ENCODE results near the gene GRIK4. TPM values are rescaled to one million over a fixed set of nuclear protein-coding genes. Genes with fewer than 3 reads are reported as not detected.

GRIK4 gene
- total and polyA plus RNA-seq, 11 donors: 0.04 to 0.45 (median 0.12) TPM; not detected in 6

DNA sequence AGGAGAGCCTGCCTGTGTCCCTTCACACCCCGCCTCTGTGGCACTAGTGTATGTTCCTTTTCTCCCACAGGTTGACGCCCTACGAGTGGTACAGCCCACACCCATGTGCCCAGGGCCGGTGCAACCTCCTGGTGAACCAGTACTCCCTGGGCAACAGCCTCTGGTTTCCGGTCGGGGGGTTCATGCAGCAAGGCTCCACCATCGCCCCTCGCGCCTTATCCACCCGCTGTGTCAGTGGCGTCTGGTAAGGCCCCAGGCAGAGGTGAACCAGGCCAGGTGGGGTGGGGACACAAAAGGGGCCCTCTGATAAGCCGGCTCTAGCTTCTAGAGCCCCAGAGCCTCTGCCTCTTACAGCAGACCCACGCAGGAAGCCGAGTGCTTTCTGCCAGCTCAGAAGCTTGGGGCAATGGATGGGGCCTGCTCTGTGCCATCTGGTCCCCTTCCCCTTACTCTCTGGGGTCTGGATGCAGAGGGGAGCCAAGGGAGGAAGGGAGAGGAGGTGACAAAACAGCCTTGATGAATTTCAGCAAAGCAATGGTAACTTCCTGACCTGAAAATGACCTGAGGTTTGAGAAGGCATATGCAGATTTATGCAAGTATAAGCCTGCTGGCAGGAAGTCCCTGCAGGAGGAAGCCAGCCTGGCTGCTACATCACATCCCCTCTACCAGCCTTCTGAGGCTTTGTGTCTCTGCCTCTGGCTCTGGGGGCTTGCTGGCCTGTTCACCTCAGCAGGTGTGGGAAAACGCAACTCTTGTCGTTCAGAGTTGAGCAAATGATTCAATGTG lies 445.4 kb downstream of the GRIK4 start:
- TF ChIP-seq POLR2A (IDR thresholded peaks at IDR 0.05): no peak
- TF ChIP-seq, protein P1, sequence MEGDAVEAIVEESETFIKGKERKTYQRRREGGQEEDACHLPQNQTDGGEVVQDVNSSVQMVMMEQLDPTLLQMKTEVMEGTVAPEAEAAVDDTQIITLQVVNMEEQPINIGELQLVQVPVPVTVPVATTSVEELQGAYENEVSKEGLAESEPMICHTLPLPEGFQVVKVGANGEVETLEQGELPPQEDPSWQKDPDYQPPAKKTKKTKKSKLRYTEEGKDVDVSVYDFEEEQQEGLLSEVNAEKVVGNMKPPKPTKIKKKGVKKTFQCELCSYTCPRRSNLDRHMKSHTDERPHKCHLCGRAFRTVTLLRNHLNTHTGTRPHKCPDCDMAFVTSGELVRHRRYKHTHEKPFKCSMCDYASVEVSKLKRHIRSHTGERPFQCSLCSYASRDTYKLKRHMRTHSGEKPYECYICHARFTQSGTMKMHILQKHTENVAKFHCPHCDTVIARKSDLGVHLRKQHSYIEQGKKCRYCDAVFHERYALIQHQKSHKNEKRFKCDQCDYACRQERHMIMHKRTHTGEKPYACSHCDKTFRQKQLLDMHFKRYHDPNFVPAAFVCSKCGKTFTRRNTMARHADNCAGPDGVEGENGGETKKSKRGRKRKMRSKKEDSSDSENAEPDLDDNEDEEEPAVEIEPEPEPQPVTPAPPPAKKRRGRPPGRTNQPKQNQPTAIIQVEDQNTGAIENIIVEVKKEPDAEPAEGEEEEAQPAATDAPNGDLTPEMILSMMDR (IDR thresholded peaks at IDR 0.05): no peak
- Histone ChIP-seq H3K4me3 (no peak overlapping the region), H3K9me3 (no peaks in the 10 kb centered on the region), H3K4me1 (peaks cover 0 to 12% (median 3%) of the 10 kb centered on the region in 12 donors), H3K27me3 (peaks cover 0 to 3% (median 0%) of the 10 kb centered on the region in 9 donors), H3K36me3 (no peaks in the 10 kb centered on the region), H3K27ac (no peak overlapping the region)
- WGBS, 4 donors: 85 to 89% (median 86%) methylated on average over 16 of the region's 16 CpGs
- ATAC-seq: no peak
- intact Hi-C loops (cut with DNase I): loop anchor here in 8 of 10 donors (10.0 kb wide), 3 partner anchors 158 to 272 kb away; no protein-coding TSS in a partner anchor
- no peak for DNase-seq

DNA sequence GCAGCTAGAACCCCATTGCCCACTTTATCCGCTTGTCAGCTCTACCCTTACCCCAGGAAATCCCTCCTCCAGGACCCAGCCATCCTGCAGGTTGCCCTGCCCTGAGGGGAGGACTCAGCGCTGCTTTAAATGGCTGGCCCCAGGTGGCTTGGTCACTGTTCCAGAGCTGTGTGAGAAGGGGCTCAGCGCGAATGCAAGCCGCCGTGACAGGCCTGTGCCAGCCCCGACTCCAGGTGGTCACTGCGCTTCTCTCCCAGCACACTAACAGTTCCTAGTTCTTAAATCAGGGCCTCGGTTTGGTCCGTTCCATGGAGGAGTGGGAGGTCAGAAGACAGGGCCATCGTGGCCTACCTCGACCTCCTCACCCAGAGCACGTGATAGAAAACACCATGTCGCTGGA lies 446.6 kb downstream of the GRIK4 start:
- Histone ChIP-seq H3K36me3 (no peaks in the 10 kb centered on the region), H3K4me1 (peaks cover 0 to 2% (median 0%) of the 10 kb centered on the region in 12 donors), H3K9me3 (no peaks in the 10 kb centered on the region), H3K27ac (no peak overlapping the region), H3K27me3 (peaks cover 0 to 3% (median 0%) of the 10 kb centered on the region in 9 donors), H3K4me3 (no peak overlapping the region)
- no peak for DNase-seq
- ATAC-seq: no peak
- TF ChIP-seq POLR2A (IDR thresholded peaks at IDR 0.05): no peak
- TF ChIP-seq, protein P1 (IDR thresholded peaks at IDR 0.05): no peak
- WGBS, 4 donors: 90 to 94% (median 93%) methylated on average over 14 of the region's 14 CpGs
- intact Hi-C loops (cut with DNase I): loop anchor here in 8 of 10 donors (10.0 kb wide), 3 partner anchors 157 to 273 kb away; no protein-coding TSS in a partner anchor

DNA sequence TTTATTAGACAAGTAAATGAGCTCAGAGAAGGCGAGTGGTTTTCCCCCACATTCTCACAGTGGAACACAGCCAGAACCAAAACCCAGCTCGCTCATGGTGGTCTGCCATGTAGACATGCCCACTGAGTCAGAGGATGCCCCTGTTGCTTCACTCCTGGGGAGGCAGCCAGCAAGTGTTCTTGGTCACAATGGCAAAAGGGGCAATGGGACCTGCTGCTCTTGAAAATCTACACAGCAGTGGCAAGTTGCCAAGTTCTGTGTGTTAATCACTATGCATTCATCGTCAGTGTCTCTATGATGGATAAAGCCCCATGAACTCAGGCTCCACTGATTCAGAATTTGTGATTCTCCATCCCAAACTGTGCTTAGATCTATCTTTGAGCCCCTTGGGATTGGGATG lies 447.6 kb downstream of the GRIK4 start:
- intact Hi-C loops (cut with DNase I): loop anchor here in 8 of 10 donors (10.0 kb wide), 3 partner anchors 156 to 274 kb away; no protein-coding TSS in a partner anchor
- WGBS, 4 donors: 56 to 74% (median 68%) methylated on average over 3 of the region's 3 CpGs
- no peak for ATAC-seq

DNA sequence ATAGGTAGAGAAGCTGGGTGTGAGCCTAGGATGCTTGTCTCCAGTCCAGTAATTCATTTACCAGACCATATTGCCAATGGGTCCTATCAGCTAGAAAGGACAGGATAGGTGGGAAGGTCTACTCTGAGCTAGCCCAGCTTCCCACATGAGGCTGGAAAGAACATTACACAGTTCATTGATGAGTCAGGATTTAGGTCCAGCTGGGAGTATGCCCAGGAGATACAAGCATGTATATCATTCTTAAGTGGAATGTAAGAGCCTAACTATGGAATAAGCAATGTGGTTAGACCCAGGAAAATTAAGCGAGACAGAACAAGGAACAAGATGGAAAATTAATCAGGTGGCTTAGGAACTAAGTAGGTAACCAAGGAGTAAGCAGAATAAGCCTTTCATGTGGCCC lies 453.3 kb downstream of the GRIK4 start:
- no peaks in the 10 kb centered on the region for H3K9me3 ChIP-seq
- ATAC-seq (no peak), DNase-seq (no peak)
- H3K4me3 ChIP-seq: no peak overlapping the region
- H3K27me3 ChIP-seq: peaks cover 0 to 5% (median 0%) of the 10 kb centered on the region in 9 donors
- H3K36me3 ChIP-seq: no peaks in the 10 kb centered on the region
- H3K4me1 ChIP-seq: no peaks in the 10 kb centered on the region
- 83 to 89% (median 84%) methylated on average over 1 of the region's 1 CpG for WGBS, 4 donors
- TF ChIP-seq POLR2A (IDR thresholded peaks at IDR 0.05): no peak
- TF ChIP-seq, protein P1 (IDR thresholded peaks at IDR 0.05): no peak
- intact Hi-C loops (cut with DNase I): no loop called here
- H3K27ac ChIP-seq: no peak overlapping the region

More for the DNA sequence above, 447.6 kb downstream of the GRIK4 start:
- H3K4me1 ChIP-seq: no peaks in the 10 kb centered on the region
- no peak for TF ChIP-seq POLR2A (IDR thresholded peaks at IDR 0.05)
- TF ChIP-seq, protein P1 (IDR thresholded peaks at IDR 0.05): no peak
- H3K27me3 ChIP-seq: peaks cover 0 to 3% (median 0%) of the 10 kb centered on the region in 9 donors
- no peak overlapping the region for H3K27ac ChIP-seq
- no peaks in the 10 kb centered on the region for H3K9me3 ChIP-seq
- no peak overlapping the region for H3K4me3 ChIP-seq
- DNase-seq: no peak
- no peaks in the 10 kb centered on the region for H3K36me3 ChIP-seq
